Measurements from ENCODE around the gene RHBDL1. TPM values are rescaled to one million over a fixed set of nuclear protein-coding genes. Genes with fewer than 3 reads are reported as not detected.
"Not testable (repeated sequence)": the region's sequence is repeated elsewhere in the genome, so short reads cannot be mapped to it uniquely, and the experiment has no call there.

The RHBDL1 gene
- total RNA-seq, 4 donors from 2014 or later = 0.44 to 1.0 (median 0.96) TPM; not detected in 1

DNA sequence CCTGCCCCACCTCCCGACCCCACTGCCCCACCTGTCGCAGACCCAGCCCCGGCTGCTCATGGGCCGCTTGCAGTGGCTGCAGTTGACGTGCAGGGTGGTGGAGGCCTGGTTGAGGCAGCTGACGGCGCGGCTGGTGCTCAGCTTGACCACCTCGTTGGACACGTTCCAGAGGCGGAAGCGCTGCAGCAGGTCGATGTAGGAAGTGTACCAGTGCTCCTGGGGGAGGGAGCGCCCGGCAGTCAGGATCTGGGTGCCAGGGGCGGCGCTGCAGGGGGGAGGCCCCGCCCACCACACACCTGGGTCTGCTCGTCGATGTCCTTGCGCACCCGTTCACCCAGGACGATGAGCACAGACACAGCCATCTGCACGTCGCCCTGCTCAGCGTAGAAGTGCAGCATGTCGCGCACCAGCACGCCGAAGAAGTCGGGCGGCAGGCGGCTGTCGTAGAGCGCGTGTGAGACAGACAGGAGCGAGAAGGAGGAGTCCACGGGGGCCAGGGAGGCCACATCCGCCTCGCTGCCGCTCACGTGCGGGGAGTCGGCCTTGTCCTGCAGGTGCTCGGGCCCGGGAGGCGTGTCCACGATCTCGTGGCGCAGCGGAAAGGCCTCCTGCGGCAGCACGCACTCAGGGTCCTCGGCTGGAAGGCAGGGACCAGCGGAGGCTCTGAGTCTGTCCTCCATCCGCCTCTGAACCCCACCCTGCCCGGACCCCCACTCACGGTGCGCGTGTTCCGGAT is 9.7 kb downstream of the RHBDL1 start:
- ATAC-seq (ENCODE audit: low FRiP score) (no peak), DNase-seq (ENCODE audit: low spot score) (no peak)
- TF ChIP-seq, protein P1, sequence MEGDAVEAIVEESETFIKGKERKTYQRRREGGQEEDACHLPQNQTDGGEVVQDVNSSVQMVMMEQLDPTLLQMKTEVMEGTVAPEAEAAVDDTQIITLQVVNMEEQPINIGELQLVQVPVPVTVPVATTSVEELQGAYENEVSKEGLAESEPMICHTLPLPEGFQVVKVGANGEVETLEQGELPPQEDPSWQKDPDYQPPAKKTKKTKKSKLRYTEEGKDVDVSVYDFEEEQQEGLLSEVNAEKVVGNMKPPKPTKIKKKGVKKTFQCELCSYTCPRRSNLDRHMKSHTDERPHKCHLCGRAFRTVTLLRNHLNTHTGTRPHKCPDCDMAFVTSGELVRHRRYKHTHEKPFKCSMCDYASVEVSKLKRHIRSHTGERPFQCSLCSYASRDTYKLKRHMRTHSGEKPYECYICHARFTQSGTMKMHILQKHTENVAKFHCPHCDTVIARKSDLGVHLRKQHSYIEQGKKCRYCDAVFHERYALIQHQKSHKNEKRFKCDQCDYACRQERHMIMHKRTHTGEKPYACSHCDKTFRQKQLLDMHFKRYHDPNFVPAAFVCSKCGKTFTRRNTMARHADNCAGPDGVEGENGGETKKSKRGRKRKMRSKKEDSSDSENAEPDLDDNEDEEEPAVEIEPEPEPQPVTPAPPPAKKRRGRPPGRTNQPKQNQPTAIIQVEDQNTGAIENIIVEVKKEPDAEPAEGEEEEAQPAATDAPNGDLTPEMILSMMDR (IDR thresholded peaks at IDR 0.05) = no peak

DNA sequence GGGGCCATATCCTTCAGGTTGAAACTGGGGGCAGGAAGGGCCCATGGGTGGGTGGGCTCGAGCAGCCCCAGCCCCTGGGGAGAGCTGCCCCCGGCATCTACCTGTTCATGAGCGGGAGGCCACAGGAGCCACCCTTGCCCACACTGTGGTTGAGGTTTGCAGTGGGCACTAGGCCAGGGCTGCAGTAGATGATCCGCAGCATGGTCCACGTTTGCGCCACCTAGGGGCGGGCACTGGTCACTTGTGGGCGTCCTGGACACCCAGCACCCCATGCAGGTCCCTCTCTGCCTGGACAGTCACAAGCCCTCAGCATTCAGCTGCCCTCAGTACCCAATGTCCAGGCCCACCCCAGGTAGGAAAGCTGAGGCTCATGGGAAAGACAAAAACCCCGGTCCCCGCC is 10.5 kb downstream of the RHBDL1 start:
- DNase-seq (ENCODE audit: low spot score) (no peak), ATAC-seq (ENCODE audit: low FRiP score) (no peak)
- TF ChIP-seq, protein P1 (IDR thresholded peaks at IDR 0.05) = no peak

DNA sequence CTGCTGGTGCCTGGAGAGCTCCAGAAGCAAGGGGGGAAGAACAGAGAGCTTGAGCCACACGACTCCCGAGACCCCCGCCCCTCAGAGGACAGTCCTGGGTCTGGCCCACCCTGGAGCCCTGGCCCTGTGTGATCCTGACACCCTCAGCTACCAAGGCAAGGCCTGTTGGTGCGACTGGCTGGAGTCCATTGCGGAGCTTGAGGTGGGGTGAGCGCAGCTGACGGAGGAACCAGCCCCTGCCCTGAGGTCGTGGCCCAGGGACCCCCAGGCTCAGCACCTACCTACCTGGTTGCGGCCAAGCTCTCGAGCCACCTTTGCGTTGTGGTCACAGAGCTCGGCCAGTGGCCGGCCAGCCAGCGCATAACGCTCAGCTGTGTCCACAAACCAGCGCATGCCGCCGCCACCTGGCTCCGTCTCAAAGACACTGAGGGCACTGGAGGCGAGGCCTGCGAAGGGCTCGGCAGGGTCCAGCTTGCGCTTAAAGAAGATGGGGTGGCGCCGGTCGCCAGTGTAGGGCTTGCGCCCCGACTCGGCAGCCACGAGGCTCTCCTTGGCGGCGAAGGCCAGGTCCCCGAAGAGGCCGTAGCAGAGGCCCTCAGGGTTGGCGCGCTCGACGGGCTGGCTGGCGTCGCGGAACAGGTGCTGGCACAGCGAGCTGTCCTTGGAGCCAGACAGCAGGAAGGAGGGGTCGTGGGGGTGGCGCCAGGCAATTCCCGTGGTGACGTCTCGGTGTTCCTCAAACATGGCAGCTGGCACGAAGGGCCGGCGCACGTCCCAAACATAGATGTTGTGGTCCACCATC is 11.2 kb downstream of the RHBDL1 start:
- TF ChIP-seq, protein P1 (IDR thresholded peaks at IDR 0.05) = no peak
- DNase-seq (ENCODE audit: low spot score) (no peak), ATAC-seq (ENCODE audit: low FRiP score) (no peak)

DNA sequence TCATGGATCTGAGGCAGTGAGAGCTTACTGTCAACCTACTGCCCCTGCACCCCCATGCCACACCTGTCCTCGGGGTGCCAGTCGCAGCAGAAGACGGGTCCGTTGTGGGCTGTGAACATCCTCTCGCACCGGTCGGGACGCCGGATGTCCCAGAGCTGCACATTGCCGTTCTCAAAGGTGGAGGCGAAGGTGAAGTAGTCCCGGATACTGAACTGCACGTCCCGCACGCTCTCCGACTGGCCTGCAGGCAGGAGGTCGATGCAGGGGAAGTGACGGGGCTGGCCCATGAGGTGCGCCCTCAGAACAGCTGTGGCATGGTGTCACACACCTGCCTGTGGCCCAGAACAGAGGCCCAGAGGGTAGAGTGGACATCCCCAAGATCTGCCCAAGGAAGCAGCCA is 12.0 kb downstream of the RHBDL1 start:
- DNase-seq (ENCODE audit: low spot score) (no peak), ATAC-seq (ENCODE audit: low FRiP score) (no peak)
- TF ChIP-seq, protein P1 (IDR thresholded peaks at IDR 0.05) = no peak

DNA sequence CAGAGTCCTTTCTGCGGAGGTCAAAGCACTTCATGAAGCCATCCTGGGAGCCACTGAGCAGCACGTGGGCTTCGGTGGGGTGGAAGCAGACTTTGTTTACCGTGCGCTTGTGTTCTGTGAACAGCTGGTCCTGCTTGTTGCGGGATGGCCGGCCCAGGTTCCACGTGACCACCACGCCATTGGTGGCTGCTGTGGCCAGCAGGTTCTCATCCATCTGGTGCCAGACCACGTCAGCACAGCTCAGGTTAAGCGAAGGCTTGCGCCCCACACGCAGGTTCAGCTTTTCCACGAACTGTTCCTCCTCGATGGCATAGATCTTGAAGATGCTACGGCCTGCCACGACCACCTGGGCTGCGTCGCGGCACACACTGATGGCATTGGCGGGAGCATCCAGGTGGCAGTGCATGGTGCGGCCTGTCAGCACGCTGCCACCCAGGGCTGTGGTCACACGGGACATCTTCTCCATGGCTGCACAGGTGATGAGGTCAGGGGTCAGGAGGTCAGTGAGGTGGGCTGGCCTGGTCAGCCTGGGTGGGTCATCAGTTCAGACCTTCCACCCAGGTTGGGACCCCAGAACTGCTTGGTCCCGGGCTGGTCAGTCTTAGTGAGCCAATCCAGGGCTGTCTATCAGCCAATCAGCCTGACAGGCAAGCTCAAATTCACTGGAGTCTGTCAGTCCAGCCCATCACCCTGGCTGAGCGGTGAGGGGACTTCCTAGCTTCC is 13.9 kb downstream of the RHBDL1 start:
- TF ChIP-seq, protein P1 (IDR thresholded peaks at IDR 0.05) = no peak
- ATAC-seq (ENCODE audit: low FRiP score) (no peak), DNase-seq (ENCODE audit: low spot score) (no peak)

DNA sequence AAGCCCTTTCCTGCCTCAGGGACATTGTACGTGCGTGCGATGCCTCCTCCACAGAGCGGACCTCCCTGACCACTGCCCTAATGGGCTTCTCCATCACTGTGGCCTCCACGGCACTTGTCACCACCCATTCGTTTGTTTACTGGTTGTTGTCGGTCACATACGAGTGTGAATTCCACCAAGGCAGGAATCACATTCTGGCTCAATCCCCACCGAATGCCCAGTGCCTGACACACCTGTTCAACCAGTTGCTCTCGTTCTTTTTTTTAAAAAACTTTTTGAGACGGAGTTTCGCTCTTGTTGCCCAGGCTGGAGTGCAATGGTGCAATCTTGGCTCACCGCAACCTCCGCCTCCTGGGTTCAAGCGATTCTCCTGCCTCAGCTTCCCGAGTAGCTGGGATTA is 15.8 kb downstream of the RHBDL1 start:
- DNase-seq (ENCODE audit: low spot score); ATAC-seq (ENCODE audit: low FRiP score): not testable (repeated sequence)
